ENCODE data around the gene DLGAP1. TPM values are rescaled to one million over a fixed set of nuclear protein-coding genes. Genes with fewer than 3 reads are reported as not detected.

The DLGAP1 gene
- total and polyA plus RNA-seq, 10 of the 15 experiments (the other 5 are each of a cell fraction or from before 2014, with no cell fraction given) = 0.23 to 27.6 (median 1.9) TPM

- no peak for TF ChIP-seq ZNF592 (IDR thresholded peaks at IDR 0.05)
- no peak for TF ChIP-seq USF1 (IDR thresholded peaks at IDR 0.05; ENCODE audit: borderline replicate concordance, extremely low read length, insufficient read depth, low read depth, low read length)
- TF ChIP-seq IRF4 (IDR thresholded peaks at IDR 0.05; ENCODE audit: low read depth, low read length) = peak; percentile 70; the same call in 1 of the 2 replicates
- TF ChIP-seq KDM1A (IDR thresholded peaks at IDR 0.05; ENCODE audit: borderline replicate concordance) = no peak
- no peak for TF ChIP-seq PAX8 (IDR thresholded peaks at IDR 0.05)
- peak in 1 of 2 experiments; percentile 38; a peak in 2 of 4 replicates for TF ChIP-seq IKZF2 (IDR thresholded peaks at IDR 0.05)
- no peak for TF ChIP-seq MTA3 (IDR thresholded peaks at IDR 0.05; ENCODE audit: borderline replicate concordance, low read length)
- TF ChIP-seq WRNIP1 (IDR thresholded peaks at IDR 0.05; ENCODE audit: borderline replicate concordance, low read depth, low read length) = no peak
- TF ChIP-seq JUNB (IDR thresholded peaks at IDR 0.05) = peak; percentile 25; the same call in 1 of the 2 replicates
- TF ChIP-seq RBBP5 (conservative IDR thresholded peaks at IDR 0.05) = no peak
- peak; percentile 49 for TF ChIP-seq NR2C1 (IDR thresholded peaks at IDR 0.05)
- no peak for TF ChIP-seq YBX1 (IDR thresholded peaks at IDR 0.05)
- TF ChIP-seq TCF3 (IDR thresholded peaks at IDR 0.05; ENCODE audit: borderline replicate concordance, insufficient read depth, low read depth, low read length) = no peak
- TF ChIP-seq NR2F1 (conservative IDR thresholded peaks at IDR 0.05) = peak; percentile 93
- TF ChIP-seq NKRF (conservative IDR thresholded peaks at IDR 0.05) = no peak
- no peak for TF ChIP-seq E4F1 (IDR thresholded peaks at IDR 0.05; ENCODE audit: borderline replicate concordance, partially characterized antibody)
- peak; percentile 79 for TF ChIP-seq DPF2 (IDR thresholded peaks at IDR 0.05)
These were observed 438.6 kb downstream of the DLGAP1 start (continued) for GRCh38 chr18:4016391-4017049.
